DMS153 (cell line): ENCODE results near the gene SPHKAP.
"Not testable (repeated sequence)": the region's sequence is repeated elsewhere in the genome, so short reads cannot be mapped to it uniquely, and the experiment has no call there.

Experiments
- DNase-seq: peaks from one replicate; lab custom pipeline; 2025; lab: John Stamatoyannopoulos, UW

Gene SPHKAP

GRCh38 chr2:228023619-228024018, 157.9 kb downstream of the SPHKAP start:
- no peak for DNase-seq

- no peak for DNase-seq
Observed at GRCh38 chr2:228018311-228018710, 163.2 kb downstream of the SPHKAP start.

DNA sequence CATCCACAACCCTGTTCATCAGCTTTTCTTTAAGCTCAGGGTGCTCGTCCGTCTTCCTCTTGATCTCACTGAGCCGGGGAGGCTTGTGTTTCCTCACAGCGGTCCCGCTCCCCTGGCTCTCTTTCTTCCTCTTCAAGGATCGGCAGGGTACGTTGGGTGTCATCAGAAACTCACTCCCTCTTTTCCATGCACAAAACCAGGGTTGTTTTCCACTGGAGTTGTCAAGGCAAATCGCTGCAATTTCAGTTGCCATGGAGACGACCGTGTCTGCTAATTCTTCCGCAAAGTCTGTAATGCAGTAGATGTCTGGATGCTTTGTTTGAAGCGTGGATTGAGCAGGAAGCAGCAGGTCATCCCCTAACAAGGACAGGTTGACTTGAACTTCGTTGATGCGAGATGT, 163.7 kb downstream of the SPHKAP start:
- DNase-seq = no peak

- no peak for DNase-seq
Observed at GRCh38 chr2:228016402-228016801, 165.1 kb downstream of the SPHKAP start.

GRCh38 chr2:228015741-228016140, 165.7 kb downstream of the SPHKAP start:
- no peak for DNase-seq

DNA sequence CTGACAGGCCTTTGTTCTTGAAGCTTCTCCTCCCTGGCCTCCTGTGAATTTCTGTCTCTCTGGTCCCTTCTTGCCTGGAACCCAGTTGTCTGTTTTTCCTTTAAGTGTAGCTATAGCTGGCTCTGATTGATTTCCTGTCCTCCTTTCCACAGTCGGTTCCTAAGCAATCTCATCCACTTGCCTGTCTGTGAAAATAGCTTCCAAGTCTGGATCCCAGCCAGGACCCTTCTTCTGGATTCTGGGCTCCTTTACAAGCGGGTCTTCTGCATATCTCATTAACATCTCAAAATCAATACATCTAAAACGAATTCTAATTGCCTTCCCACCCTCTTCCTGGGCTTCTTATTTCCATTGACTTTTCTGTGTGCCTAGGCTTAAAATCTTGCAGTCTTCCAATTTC, 185.1 kb downstream of the SPHKAP start:
- DNase-seq = no peak

GRCh38 chr2:227990937-227991336, 190.6 kb downstream of the SPHKAP start:
- no peak for DNase-seq

- no peak for DNase-seq
Observed at GRCh38 chr2:227973241-227973640, 208.2 kb downstream of the SPHKAP start.

DNA sequence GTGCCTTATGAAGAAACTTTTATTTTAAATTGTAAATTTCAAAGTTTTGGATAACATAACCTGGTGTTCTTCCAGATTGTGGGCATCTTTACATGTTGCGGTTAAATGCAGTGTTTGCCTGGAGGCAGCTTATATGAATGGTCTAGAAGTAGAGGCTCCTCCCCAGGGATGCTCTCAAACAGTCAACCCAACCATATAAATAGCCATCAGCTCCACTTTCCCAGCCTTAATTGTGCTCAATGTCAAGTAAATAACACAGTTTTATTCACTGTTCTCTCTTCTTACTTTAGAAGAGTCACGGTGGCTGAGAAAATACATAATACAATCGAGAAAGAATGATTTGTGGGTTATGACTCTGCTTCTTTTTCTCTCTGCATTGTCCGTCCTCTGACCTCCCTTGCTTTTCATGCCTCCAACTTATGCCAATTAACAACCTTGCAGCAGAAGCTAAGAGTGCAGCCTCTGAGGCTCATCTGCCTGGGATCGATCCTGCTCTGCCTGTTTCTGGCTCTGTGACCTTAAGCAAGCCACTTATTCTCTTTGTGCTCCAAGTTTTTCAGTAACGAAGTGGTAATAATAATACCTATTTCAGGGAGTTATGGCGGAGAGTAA, 209.8 kb downstream of the SPHKAP start:
- DNase-seq = no peak

DNA sequence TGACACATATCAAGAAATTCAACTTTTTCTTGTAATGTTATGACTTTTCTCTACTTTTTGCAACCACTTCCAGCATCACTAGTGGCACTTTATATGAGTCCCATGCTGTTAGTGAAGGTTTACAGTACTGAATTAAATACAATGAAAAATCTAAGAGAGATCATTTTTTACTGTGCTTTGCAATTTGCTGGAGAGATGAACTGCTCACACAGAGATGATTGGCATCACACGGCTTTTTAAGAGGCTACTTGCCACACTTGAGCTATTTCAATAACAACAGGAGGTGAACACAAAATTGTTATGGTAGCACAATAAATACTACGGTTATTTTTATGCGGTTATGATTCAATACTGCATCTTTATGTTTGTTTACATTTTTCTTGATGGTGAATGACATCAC, 221.2 kb downstream of the SPHKAP start:
- no peak for DNase-seq

DNA sequence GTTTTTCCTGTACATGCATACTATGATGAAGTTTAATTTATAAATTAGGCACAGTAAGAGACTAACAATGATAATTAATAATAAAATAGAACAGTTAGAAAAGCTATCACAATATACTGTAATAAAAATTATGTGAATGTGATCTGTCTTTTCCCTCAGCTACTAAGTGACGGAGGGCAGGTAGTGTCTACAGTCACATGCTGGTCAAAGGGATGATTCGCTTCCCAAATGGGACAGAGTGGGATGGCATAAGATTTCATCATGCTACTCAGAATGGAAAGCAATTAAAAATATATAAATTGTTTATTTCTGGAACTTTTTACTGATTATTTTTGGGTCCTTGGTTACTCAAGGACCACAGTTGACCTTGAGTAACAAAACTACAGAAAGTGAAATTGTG, 238.5 kb downstream of the SPHKAP start:
- DNase-seq = no peak

DNA sequence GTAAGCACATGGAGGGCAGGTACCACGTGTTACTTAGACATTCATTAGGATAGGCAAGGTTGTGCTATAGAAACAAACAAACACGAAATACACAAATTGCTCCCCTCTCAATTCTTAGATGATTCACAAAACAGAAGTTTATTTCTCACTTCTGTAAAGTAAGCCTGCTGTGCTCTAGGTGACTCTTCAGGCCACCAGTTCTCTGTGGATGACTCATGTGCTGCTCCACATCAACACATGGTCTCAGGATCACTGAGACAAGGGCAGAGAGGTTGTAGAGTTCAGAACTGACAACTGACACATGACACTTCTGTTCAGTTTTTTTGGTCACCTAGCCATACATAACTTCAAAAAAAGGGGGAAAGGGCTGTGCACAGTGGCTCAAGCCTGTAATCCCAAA, 239.5 kb downstream of the SPHKAP start:
- no peak for DNase-seq

DNA sequence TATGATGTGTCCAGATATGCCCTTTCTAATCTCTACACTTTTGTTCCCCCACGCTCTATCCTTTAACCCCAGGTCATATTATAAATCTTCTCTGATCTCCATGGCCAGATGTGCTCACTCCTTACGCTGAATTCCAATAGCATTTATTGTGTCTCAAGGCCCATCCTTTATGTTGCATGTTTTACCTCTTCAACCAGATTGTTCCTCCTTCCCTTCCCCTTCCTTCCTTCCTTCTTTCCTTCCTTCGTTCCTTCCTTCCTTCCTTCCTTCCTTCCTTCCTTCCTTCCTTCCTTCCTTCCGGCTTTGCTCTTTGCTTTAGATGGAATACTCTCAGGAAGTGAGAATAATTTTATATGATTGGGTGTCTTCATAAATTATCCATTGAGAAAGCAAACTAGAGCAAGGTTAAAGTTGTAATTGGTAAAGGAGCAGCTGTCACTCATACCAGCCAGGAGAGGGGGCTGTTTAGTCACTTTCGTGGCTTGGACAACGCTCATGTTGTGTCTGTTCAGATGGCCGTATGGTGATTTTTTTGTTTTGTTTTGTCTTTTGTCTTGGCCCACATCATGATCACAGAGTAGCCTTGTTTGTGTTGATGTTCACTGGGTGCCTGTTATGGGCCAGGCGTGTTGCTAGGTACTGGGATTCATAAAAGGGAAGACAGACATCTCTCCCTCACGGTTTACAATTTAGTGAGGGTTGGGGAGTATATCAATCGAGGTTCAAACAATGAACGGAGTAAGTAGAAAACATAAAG, 242.0 kb downstream of the SPHKAP start:
- DNase-seq = peak; percentile 56

DNA sequence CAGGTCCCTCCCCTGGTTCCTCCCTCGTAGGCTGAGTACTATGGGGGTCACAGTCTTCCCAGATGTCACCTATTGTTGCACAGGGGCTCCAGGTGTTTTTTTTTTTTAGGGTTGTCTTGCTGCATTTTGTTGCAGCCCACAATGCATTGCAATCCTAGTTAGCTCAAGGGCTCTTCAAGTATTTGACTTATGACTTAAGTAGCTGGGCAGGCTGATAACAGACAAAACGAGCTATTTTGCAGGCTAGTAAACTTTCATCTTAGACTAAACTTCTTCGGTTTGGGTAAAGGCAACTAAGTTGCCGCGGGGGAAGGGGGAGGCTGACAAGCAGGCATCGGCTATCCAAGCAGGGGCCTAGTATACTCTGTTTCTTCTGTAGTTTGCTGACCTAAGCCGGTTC, 245.2 kb downstream of the SPHKAP start:
- not testable (repeated sequence) for DNase-seq

GRCh38 chr2:227933884-227934283, 247.6 kb downstream of the SPHKAP start:
- DNase-seq = peak; percentile 8

DNA sequence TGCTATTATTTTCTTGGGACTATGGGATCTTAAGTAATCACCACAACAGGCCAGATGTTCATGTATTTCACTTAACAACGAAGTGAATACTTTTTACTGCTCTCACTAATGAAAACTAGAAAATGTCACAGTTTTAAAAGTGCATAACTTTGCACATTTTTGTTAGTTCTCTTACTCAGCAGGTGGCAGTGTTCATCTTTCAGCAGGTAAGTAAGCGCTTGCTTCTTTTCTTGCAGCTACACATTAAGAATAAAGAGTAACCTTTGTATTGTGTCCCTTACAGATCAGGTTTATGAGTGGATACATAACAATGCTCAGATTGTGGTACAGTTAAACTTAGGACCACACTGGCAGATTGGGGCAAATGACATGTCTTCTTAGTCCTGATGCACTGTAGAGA, 249.1 kb downstream of the SPHKAP start:
- no peak for DNase-seq

GRCh38 chr2:227932001-227932400, 249.5 kb downstream of the SPHKAP start:
- DNase-seq = no peak
